NCI-H1105 treated with DMSO at 0.1 percent for 48 hours (cell line): Measurements from ENCODE around the gene KCTD10.
"Not testable (repeated sequence)": the region's sequence is repeated elsewhere in the genome, so short reads cannot be mapped to it uniquely, and the experiment has no call there.

Experiments
- DNase-seq: peaks from one replicate; lab custom pipeline; 2025; lab: John Stamatoyannopoulos, UW

KCTD10 gene

DNA sequence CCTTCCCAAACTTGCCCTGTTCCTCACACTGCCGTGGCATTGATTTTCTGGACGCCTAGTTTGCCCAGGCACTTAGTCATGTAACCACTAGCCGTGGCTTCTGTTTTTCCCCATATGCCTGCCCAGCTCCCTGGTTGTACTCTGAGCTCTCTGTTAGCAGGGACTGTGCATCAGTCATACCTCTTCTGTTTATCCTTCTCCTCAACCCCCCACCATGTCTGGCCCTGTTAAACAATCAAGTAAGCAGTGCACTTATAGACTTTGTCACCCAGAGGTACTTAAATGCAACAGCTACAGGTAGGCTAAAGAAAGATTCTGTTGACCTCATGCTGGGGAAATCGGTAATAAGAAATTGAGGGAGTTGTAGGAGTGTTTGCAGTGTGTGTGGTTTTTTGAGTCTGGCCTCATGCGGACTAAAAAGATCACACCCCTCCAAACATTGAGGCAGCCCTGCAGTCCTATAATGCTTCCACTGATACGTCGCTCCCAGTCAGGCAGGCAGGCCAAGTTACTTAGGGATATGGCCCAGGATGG, 17.3 kb upstream of the KCTD10 start:
- DNase-seq: no peak

DNA sequence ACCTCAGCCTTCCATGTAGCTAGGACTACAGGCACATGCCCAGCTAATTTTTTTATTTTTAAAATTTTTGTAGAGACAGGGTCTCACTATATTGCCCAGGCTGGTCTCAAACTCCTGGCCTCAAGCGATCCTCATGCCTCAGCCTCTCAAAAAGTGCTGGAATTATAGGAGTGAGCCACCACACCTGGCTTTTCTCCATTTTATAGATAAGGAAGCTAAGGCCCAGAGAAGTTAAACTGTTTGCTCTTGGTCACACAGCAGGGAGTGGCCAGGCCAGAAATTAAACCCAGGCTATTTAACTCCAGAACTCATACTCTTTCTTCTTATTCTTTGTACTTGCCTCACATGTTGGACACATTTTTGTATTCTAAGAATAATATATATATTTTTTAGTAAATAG, 16.8 kb upstream of the KCTD10 start:
- DNase-seq: no peak

DNA sequence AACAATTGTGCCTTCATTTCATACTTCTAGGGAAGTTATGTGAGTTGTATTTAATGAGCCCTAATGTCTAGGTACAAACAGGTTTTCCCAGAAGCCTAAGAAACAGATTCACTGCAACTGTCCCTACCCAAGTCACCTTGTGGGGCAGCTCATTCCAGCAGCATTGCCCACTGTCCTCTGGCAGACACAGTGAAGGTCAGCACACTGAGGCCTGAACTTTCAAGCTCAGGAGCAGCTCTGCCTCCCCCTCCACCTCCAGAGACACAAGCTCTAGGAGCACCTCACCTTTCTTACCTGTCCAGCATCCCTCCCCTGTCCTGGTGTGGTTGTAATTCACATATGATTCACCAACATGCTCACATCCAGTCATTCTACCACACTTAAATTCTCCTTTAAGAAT, 16.0 kb upstream of the KCTD10 start:
- DNase-seq: no peak

DNA sequence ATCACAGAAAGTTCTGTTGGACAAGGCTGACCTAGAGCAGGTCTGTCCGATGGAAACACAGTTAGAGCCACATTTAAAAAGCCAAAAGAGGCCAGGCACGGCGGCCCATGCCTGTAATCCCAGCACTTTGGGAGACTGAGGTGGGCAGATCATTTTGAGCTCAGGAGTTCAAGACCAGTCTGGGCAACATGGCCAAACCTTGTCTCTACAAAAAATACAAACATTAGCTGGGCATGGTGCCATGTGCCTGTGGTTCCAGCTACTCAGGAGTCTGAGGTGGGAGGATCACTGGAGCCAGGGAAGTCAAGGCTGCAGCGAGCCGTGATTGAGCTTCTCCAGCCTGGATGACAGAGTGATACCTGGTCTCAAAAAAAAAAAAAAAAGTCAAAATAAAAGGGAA, 15.3 kb upstream of the KCTD10 start:
- DNase-seq: no peak

DNA sequence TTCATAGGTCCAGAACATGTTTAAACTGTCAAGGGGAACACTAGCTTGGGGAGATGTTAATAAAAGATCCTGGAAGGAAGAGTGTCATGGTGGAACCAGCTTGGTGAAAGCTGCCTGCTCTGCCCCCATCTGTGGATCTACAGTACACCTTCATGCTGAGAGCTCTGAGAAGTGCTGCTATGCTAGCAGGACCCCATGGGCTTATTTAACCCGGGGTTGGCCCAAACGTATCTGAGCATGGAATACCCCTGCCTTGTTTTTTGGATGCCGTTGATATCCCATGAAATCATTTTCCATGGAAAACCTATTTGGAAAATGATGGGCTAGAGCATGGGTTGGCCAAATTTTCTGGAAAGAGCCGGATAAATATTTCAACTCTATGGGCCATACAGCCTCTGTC, 14.6 kb upstream of the KCTD10 start:
- no peak for DNase-seq

DNA sequence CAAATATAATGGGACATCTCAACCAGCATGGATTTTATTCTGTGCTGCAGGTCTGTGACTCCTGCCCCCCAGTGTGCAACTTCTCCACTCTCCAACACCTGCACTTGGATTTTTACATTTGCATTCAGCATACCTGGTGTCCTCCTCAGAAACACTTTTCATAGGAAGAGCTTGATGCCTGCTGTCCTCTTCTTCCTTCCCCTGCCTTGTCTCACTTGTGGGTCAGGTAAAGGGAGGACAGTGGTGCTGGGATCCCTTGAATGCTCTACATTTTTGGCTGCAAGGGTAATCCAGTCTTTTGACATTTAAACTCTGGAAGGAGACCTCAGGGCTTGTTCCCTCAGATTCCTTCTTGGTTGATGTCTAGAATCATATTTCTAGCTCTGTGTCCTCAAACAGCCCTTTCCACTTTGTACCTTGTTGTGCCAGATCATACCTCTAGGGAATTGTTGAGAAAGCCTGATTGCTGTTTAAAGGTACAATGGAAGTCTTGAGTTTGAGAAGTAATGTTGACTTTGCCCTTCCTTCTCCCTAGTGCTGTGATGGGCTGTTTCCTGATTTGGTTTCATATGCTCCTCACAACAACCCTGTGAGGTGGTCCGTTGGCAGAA, 13.0 kb upstream of the KCTD10 start:
- no peak for DNase-seq

DNA sequence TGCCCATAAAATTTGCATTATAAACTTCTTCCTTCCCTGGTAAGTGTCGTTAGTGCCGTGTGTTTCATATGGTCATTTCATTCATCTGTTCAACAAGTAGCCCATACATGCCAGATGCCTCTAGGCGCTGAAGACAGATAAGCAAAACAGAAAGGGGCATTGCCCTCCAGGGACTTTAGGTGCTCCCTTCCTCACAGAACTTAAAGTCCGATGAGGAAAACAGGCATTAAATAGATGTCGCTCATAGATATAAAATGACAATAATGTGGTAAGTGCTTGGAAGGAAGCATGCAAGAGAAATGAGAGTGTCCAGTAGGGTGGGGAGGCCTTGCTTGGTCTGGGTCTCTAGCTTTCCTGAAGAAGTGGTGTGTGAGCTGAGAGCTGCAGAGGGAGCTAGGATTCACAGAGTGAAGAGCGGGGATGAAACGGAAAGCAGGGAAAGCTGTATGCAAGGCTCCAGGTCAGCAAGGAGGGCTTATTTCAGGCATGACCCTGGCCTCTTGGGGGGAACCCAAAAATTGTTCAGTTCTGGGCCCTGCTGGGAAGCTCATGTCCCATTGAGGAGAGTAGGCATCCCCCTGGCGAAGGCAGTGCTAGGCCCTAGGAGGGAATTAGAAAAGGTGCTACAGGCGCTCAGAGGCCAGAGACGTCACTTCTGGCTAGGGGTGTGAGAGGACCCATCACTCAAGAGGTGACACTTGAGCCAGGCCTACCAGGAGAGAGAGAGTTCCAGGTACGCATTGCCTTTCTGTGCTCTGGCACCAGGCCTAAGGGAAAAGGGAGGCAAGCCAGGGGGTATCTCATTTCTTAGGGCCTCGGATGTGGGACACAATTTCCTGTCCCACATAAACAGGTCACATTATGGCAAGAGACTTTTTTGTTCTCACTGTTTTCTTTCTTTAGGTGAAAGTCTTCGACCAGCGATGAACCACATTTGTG, 12.2 kb upstream of the KCTD10 start:
- DNase-seq: no peak

DNA sequence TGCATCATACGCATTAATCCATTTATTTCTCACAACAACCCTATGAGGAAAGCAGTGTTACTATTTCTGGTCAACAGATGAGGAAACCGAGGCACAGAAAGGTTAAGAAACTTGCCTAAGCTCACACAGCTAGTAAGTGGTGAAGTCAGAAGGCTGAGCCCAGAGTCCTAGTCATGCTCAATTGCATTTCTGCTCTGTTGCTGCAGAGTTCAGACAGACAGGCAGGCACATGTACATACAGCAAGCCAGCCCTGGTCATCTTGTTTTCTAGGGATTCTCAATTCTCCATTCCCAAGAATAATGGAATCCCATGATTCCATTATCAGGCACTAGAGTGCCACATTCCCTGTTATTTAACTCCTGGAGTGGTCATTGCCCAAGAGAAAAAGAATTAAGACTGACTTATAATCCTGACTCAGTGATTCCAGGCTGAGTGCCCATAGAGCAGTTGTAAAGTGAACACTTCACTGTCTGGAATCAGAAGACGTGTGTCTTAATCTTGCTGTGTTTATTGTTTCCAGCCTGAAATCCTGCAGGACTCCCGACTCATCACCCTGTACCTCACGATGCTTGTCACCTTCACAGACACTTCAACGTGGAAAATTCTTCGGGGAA, 11.1 kb upstream of the KCTD10 start:
- DNase-seq: no peak

DNA sequence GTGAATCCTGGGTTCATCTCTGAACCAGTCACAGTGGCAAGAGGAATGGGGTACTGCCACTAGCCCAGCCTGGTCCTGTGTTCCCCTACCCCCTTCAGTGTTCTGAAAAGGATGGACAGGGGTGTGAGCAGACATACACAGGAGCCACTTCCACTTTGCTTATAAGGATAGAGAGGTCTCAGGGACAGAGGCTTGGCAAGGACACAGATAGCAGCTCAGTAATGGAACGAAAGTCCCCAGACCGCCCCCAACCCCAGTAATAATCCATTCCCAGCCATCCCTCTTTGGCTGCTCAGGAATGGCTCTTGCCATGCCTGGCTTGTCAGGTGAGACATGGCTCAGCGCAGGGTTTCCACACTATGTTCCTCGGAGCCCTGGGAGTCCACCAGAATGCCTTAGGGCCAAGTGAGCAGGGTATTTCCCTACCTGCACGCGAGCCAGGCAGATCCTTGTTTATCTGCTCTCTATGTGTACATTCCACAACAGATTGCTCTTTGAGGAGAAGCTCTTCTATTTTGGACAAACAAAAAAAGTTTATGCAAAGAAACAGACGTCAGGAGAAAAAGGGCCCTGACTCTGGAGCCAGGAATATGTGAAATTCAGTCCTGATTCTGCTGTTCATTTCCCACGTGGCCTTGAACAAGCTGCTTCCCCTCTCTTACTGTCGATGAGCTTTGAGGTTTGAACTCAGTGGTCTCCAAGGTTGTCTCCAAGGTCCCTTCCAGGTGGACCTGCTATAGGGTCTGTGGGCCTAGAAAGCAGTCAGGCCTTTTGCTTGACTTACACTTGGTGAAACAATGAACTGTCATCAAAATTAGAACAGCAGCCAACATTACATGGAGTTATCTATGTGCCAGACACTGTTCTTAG, 10.3 kb upstream of the KCTD10 start:
- DNase-seq: no peak

DNA sequence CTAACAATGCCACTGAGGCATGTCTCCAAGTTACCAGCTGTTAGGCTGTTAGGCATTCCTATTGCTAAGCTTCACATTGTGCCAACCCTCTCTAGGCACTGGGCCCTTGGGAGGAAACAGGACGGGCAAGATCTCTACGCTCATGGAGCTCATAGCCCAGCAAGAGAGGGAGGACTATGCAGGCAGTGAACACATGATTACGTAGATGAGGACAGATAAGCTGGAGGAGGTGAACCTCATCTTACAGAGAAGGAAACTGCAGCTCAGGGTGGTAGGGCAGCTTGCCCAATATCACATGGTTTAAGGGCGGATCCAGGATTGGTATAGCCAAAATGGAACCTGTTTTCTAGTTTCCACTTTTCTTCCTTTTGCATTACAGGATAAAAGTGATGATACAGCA, 8.1 kb upstream of the KCTD10 start:
- DNase-seq: no peak

DNA sequence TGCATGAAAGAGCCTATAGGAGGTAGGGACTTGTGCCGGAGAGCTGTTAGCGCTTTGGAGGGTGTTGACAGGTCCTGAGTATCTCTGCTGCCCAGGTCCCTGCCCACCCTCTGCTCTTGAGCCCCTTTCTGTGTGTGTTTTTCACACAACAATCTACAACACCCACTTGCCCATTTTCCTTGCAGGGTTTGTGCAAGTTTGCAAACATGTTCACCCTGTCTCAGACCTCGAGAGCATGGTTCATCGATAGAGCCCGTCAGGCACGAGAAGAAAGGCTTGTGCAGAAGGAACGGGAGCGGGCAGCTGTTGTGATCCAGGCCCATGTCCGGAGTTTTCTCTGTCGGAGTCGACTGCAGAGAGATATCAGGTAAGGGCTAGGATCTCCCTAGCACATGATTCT, 6.2 kb upstream of the KCTD10 start:
- DNase-seq: no peak

DNA sequence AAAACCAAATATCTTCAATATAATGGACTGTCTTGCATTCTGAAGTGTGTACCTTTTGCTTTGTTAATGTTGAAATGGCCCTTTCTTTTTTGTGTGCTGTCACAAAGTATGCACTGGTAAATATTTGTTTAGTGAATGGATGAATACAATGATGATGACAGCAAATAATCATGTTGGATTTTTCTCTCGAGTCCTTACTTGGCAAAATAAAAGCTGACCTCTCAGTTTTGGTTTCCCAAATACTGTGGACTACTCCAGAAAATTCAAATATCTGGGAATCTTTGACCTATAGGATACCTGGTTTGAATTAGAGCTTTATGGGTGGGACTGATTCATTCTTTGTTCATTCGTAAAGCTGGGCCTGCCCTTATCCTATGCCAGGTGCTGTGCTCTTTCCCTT, 5.8 kb upstream of the KCTD10 start:
- no peak for DNase-seq

DNA sequence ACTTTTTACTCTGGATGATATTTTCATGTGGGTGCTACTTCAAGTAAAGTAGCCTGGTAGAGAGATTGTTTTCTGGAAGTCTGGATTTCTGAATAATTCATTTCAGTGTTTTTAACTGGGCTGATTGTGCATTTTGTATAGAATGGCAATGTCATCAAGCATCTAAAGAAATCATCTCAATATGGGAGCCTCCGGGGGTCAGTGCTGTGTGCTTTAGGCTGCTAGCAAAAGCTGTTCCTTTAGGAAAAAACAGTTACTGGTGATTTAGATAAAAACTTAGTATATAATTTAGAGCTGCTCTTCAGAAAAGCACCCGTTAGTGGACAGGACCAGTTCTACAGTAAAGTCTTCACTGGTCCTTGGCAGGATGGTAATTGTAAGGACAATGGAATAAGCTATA, 5.4 kb upstream of the KCTD10 start:
- DNase-seq: no peak

DNA sequence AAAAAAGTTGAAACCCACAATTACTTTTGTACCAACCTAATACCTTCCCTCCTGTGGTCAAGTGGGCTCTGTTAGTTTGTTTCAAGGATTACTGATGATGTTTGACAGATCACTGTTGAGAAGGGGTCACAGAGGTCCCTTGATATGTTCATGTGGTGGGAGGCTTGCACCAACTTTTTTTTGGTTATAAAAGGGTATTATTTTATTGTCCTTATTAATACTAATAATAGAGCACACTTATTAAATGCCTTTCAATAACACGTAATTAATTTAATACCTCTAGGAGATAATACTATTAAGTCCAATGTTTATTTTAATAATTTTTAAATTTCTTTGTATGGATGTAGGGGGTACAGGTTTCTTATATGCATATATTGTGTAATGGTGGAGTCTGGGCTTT, 4.8 kb upstream of the KCTD10 start:
- no peak for DNase-seq

DNA sequence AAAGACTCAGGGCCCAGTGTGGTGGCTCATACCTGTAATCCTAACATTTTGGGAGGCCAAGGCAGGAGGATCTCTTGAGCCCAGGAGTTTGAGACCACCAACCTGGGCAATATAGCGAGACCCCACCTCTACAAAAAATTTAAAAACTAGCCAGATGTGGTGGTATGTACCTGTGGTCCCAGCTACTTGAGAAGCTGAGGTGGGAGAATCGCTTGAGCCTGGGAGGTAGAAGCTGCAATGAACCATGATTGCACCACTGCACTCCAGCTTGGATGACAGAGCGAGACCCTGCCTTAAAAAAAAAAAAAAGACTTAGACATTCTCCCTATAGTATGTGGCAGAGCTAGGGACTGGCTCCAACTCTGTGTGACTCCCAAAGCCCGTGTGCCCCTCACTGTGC, 3.3 kb upstream of the KCTD10 start:
- no peak for DNase-seq

DNA sequence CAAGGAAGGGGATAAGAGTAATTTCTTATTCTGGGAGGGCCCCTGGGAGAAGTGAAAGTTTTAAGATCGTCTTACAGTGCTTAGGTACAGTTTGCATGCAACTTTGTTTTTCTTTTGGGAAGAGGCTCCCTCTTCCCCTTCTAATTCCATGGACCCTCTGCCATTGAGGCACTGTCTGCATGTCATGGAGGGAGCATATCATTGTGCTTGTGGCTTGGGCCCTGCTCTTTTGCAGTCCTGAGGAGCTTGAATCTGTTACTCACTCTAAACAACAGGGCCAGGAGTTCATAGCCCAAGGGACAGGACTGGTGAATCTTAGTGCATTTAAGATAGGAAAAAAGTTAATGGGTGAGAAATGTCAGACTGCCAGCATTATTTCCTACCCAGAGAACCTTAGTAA, 2.7 kb upstream of the KCTD10 start:
- DNase-seq: no peak

DNA sequence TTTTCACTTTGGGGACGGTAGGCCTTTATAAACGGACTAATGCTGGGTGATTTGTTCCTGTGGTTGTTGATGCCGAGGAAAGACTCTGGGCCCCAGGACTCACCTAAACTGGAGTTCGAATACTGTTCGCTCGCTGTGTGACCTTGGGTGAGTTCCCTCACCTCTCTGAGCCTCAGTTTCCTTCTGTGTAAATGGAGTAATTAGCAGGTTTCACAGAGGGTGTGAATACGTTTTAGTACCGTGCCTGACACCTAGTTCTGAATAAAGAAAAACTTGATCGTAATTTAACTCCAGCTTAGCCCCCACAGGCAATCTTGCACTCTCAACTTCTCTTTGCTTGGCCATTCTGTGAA, 839 bp upstream of the KCTD10 start:
- DNase-seq: no peak

DNA sequence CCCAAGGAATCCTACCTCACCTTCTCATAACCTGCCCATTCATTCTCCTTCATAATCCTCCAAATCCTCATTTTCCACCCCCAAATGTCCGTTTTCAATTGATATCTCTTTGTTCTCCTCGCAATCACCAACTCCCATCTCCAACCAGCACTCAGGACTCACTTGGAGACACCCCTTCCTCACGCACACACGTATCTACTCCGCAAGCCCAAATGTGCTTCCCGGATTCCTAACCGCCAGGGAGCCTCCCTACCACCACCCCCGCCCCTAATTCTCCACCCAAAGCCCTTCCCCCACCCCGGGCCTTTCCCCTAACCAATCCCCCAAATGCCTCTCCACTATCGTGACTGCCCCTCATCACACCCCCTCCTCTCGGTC, 304 bp downstream of the KCTD10 start:
- DNase-seq: no peak

DNA sequence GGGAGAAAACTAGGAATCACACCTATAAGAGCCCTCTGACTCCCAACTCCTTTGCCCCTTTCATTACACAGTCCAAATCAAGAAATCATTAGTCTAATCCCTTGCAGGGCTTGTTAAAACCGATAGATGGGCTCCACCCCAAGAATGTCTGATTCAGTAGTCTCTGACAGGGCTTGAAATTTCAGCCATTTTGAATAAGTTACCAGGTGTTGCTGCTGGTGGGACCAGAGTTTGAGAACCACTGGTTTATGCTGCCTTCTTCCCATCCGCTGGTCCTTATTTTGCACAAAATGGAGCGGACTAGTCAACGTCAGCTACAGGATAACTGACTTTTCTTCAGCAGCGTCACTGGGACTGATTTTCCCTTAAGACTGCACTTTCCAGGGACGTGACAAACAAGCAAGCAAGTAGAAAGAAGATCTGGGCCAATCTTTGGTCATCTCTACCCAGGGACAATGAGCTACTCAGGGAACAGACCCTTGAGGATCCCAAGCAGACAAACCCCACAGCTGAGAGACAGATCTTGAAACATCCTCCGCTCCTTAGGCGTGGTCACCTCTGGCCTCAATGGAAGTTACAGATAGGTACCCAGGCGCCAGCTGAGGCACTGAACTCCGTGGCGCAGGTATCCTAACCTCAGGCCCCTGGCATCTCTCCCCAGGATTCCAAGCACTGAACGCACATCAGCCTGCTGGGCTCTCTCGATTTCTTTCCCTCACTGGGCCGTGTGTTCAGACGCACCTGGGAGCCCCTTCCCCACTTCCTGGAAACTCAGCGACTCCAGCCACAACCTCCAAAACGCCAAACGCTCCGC, 900 bp downstream of the KCTD10 start:
- no peak for DNase-seq

DNA sequence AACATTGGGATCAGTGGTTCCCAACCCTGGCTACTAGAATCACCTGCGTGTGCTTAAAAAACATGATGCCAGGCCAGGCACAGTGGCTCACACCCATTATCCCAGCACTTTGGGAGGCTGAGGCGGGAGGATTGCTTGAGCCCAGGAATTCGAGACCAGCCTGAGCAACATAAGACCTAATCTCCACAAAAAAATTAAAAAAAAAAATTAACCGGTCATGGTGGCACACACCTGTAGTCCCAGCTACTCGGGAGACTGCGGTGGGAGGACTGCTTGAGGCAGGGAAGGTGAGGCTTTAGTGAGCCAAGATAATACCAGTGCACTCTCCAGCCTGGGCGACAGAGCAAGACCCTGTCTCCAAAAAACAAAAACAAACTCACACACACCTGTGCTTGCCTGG, 2.0 kb downstream of the KCTD10 start:
- DNase-seq: no peak

DNA sequence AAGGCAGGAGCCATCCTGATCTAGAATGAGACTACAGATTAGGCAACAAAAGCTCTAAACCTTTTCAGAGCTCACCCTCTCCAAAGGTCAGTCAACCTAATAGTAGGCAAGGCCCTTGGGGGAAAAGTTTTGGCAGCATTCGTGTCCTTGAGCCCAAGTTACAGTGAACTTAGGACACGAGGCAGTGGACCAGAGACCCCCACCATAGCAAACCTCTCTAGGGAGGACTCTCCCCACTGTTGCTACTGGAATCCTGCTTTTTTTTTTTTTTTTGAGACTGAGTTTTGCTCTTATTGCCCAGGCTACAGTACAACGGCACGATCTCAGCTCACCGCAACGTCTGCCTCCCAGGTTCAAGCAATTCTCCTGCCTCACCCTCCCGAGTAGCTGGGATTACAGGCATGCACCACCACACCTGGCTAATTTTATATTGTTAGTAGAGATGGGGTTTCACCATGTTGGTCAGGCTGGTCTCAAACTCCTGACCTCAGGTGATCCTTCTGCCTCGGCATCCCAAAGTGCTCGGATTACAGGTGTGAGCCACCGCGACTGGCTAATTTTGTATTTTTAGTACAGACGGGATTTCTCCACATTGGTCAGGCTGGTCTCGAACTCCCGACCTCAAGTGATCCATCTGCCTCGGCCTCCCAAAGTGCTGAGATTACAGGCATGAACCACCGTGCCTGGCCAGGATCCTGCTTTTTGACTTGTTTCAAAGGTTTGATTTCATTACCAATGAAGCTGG, 3.4 kb downstream of the KCTD10 start:
- not testable (repeated sequence) for DNase-seq
